DMS53 (cell line): ENCODE results near the gene FUT6.
"Not testable (repeated sequence)": the region's sequence is repeated elsewhere in the genome, so short reads cannot be mapped to it uniquely, and the experiment has no call there.

Experiments
- DNase-seq: peaks from one replicate; lab custom pipeline; 2025; lab: John Stamatoyannopoulos, UW

The FUT6 gene, protein sequence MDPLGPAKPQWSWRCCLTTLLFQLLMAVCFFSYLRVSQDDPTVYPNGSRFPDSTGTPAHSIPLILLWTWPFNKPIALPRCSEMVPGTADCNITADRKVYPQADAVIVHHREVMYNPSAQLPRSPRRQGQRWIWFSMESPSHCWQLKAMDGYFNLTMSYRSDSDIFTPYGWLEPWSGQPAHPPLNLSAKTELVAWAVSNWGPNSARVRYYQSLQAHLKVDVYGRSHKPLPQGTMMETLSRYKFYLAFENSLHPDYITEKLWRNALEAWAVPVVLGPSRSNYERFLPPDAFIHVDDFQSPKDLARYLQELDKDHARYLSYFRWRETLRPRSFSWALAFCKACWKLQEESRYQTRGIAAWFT

DNA sequence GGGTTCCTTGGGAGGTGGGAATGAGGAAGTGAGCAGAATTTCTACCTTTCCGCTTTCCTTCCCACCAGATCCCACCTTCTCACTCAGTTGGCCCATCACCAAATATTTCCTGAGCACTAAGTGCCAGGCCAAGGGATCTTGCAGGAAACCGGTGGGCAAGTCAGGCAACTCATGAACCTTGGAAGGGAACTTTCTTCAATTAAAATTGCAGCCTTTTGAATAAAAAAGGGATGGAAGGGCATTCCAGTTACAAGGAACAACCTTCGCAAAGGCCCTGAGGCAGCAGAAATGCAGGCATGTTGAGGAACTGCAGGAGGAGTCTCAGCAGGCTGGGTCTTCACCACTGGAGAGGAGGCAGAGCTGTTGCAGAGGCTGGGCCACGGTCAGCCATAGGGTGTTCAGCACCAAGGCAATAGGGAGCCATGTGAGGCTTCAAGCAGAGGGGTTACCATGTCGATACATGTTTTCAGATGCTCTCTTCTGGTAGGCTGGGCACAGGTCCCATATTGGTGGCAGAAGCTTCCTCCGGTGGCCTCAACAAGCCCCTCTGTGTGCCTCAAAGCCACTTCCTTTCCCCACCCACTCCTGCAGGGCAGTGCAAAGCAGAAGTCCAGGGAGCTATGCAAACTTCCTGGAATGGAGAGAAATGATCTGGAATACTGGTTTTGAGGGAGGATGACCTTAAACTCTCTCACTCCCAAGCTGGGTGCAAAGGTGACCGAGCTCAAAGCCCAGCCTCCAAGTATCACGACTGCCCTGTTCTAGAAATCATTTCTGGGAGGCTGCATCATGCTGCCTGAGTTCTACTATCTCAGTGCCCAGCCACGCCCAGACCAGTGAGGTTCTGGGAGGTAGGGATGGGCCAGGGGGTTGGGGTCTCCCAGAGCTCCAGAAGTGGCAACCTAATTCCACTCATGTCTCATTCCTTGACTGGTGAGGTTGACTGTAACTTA, at the start of gene FUT6:
Gene FUT6, minus strand, starts transcription at position 638 of the 953 bp plus-strand sequence. CDS start 7,135 bp downstream, outside the sequence.
- DNase-seq = no peak

DNA sequence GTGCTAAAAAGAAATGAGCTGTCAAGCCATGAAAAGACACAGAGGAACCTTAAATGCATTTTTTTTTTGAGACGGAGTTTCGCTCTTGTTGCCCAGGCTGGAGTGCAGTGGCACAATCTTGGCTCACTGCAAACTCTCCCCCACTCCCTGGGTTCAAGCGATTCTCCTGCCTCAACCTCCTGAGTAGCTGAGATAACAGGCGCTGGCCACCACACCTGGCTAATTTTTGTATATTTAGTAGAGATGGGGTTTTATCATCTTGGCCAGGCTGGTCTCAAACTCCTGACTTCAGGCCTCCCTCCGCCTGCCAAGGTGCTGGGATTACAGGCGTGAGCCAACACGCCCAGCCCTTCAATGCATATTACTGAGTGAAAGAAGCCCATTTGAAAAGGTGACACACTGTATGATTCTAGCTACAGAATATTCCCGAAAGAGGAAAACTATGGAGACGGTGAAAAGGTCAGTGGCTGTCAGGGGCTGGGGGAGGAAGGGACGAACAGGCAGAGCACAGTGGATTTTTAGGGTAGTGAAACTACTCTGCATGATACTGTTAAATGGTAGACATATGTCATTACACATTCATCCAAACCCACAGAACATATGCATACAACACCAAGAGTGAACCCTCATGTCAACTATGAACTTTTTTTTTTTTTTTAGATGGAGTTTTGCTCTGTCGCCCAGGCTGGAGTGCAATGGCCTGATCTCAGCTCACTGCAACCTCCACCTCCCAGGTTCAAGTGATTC, 44.7 kb upstream of the FUT6 start:
- DNase-seq = not testable (repeated sequence)

DNA sequence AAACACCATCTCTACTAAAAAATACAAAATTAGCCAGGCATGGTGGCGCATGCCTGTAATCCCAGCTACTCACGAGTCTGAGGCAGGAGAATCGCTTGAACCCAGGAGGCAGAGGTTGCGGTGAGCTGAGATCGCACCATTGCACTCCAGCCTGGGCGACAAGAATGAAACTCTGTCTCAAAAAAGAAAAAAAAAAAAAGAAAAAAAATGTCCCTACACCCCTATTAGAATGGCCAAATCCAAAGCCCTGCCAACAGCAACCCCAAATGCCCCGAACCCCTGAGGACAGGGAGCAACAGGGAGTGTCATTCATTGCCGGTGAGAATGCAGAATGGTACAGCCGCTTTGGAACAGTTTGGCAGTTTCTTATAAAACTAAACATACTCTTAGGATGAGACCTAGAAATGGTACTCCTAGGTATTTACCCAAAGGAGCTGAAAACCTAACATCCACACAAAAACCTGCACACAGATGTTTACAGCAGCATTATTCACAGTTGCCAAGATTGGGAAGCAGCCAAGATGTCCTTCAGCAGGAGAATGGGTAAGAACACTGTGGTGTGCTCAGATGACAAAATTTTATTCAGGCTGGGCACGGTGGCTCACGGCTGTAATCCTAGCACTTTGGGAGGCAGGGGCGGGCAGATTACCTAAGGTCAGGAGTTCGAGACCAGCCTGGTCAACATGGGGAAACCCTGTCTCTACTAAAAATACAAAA, 43.8 kb upstream of the FUT6 start:
- DNase-seq = not testable (repeated sequence)

DNA sequence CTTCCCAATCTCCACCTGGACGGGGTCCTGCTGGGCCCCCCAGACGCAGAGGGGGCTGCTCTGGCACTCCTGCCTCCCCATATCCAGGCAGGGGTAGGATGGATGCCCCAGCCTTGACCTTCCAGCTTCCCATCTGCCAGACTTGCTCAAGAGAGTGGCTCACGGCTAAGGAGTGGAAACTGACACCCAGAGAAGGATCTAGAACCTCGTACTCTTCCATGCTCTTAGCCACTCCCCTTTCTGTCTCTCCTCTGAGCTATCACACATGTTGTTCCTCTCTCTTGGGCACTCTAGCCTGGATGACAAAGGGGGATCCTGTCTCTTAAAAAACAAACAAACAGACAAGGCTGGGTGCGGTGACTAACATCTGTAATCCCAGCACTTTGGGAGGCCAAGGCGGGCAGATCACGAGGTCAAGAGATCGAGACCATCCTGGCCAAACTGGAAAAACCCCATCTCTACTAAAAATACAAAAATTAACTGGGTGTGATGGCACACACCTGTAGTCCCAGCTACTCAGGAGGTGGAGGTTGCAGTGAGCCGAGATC, 43.0 kb upstream of the FUT6 start:
- no peak for DNase-seq

DNA sequence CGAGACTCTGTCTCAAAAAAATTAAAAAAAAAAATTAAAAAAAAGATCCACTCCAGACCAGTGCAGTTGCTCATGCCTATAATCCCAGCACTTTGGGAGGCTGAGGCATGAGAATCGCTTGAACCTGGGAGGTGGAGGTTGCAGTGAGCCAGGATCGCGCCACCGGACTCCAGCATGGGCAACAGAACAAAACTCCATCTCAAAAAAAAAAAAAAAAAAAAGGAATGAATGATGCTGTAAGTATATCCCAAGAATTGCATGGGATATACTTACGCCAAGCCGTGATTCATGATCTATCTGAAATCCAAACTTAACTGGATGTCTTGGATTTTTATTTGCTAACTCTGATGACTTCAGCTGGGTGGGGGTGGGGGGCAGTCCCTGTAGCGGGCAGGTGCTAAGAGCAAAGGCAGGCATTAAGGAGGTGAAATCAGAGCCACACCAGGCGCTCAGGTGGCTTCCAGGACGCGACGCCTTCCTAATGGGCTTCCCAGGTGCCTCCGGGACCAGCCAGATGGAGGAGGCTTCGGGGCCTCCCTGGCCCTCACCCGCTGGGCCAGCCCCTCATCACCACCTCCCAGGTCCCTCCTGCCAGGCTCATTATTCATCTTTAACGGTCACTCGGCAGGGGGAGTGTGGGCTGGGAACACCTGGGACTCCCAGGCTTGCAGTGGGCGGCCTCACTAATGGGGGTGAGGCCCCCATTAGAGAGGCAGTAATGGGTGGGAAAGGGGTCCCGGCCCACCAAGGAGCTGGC, 42.2 kb upstream of the FUT6 start:
- peak; percentile 42 for DNase-seq

DNA sequence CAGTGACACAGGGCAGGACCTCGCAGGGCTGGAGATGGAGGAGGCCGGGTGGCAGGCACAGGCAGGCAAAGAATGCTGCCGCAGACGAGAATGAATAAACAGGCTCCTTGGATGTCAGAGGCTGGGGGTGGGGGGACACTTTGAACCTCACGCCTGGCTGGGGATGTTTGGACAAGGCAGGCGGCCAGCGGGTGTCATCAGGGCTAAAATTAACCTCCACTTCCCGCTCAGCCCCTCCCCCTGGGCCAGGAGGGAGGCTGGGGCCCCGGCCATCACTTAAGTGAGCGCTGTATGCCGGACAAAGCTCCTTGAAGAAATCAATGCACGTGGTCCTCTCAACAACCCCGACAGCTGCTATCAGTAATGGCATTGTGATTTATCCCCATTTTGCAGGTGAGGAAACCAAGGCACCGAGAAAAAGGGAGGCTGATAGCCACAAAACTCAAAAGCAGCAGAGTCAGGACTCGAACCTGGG, 41.1 kb upstream of the FUT6 start:
- peak; percentile 75 for DNase-seq

DNA sequence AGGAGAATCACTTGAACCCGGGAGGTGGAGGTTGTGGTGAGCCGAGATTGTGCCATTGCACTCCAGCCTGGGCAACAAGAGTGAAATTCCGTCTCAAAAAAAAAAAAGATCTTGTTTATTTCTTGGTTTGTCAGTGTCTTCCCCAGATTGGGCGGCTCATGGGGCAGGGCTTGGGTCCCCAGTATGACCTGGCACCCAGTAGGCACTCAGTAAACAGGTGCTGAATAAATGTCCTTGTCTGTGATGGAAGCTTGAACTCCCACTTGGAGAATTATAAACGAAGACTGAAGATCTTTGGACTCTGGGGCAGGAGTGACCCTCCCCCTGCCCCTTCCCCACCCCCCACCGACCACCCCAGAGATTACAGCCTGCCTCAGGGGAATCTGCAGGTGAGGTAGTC, 40.7 kb upstream of the FUT6 start:
- no peak for DNase-seq

DNA sequence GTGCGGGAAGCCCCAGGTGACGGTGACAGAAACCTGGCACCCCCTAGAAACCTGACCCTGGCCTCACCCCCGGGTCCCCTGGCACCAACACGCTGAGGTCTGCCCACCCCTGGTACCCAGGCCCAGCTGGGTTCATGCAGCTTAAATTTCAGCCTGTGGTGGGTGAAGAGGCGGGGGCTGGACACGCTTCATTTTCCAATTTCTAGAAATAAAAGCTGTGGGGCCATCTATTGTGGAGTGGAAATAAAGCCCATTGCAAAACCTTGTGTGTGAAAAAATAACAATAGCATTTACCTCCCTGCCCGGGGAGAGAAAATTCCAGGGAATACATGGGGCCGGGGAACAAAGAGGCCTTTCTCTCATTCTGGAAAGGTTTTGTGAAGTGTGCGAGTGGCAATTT, 38.4 kb upstream of the FUT6 start:
- no peak for DNase-seq

DNA sequence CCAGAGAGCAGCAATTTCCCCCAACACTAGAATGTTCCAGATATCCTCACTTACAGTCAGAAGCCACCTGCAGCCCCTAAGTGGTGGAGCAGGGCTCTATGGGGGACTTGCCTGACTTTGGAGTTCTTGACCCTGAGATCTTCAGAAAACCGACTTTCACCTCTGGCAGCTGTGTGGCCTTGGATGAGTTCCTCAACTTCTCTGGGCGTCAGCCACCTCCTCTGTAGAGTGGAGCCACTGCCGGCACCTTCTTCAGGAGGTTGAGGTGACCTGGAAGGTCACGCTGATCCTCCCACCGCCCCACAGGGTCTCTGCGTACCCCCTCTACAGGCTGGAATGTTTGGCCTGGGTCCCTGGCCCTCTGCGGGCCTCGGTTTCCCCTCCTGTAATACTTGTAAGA, 37.9 kb upstream of the FUT6 start:
- no peak for DNase-seq

DNA sequence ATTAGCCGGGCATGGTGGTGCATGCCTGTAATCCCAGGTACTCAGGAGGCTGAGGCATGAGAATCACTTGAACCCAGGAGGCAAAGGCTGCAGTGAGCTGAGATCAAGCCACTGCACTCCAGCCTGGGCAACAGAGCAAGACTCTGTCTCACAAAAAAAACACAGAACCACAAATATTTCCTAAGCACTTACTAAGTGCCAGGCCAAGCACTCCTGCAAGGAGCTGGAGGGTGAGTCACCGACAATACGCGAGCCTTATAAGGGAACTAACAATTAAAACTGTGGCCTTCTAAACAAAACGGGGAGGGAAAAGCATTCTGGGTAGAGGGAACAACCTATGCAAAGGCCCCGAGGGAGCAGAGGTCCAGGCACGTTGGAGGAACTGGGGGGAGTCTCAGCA, 35.0 kb upstream of the FUT6 start:
- DNase-seq = not testable (repeated sequence)

DNA sequence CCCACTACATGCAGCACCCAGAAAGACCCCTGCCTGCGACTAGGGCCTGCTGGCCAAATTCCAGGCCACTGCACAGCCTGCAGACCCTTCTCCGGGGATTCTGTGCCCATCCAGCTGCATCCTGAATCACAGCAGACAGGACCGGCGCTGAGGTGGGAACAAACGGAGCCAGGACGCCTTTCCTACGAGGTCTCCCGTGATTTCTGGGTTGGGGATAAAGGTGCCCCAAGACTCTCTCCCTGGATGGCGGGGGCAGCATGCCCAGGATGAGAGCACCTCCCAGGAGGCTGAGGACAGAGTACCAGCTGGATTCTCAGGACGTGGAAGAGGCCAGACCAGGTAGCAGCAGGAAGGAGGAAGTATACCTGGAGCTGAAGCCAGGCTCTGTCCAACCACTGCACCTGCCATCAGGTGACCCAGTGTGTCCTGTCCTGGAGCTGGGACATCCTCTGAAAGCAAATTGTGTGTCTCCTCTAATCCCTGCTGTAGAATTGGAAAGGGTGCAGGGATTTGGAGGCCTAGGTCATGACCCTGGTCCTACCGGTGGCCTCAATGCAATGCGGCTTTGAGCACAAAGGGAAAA, 34.2 kb upstream of the FUT6 start:
- peak; percentile 25 for DNase-seq

DNA sequence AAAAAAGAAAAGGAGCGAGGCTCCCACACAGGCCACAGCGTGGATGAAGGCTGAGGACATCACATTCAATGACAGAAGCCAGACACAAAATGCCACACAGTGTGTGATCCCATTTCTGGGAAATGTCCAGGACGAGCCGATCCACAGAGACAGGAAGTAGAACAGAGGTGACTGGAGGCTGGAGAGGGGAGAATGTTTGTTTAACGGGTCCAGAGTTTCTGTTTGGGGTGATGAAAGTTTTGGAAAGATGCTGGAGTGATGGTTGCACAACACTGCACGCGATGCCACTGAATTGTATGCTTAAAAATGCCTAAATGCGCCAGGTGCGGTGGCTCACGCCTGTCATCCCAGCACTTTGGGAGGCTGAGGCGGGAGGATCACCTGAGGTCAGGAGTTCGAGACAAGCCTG, 31.5 kb upstream of the FUT6 start:
- no peak for DNase-seq

DNA sequence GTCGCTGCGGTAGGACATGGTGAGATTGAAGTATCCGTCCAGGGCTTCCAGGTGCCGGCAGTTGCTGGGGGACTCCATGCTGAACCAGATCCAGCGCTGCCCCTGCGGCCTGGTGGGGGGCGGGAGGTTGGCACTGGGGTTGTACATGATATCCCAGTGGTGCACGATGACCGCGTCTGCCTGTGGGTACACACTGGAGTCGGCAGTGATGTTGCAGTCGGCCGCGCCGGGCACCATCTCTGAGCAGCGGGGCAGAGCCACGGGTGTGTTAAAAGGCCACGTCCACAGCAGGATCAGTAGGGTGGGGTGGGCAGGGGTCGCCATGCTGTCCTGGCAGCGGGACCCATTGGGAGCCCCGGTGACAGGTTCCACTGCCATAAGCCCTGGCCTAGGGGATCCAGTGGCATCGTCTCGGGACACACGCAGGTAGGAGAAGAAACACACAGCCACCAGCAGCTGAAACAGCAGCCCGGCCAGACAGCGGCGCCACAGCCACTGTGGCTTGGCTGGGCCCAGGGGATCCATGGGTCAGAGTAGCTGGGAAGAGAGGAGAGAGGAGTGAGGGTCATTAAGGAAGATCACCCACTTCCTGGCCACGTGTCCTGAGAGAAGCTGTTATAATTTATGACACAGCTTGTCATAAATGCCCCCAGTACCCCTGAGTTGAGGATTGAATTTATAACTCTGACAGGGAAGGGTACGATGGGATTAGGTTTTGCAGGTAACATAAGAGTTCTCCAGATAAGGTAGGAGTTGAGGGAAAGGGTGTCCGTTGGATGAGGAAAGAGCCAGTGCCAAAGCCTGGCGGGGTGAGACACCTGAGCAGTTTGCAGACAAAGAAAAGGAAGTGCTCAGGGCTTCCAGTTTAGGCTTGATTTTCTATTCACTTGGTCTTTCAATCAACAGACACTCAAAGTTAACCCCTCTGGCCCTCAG, 28.0 kb upstream of the FUT6 start:
- no peak for DNase-seq

DNA sequence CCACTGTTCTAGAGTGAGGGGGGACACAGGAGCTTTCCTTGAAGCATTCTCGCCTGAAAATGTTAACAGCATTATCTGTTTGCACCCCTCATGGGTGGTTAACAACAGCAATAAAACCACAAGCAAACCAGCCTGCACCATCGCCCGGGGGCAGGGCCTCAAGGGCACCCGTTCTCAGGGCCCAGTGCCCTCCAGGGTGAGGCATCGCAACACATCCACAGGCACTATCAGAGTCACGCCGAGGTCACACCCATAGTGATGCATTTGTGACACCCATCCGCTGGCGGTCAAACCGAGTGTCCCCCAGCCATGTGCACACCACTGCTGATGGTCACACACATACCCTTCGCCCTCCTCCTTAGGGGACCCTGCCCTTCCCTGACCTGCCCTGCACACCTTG, 26.3 kb upstream of the FUT6 start:
- DNase-seq = no peak

DNA sequence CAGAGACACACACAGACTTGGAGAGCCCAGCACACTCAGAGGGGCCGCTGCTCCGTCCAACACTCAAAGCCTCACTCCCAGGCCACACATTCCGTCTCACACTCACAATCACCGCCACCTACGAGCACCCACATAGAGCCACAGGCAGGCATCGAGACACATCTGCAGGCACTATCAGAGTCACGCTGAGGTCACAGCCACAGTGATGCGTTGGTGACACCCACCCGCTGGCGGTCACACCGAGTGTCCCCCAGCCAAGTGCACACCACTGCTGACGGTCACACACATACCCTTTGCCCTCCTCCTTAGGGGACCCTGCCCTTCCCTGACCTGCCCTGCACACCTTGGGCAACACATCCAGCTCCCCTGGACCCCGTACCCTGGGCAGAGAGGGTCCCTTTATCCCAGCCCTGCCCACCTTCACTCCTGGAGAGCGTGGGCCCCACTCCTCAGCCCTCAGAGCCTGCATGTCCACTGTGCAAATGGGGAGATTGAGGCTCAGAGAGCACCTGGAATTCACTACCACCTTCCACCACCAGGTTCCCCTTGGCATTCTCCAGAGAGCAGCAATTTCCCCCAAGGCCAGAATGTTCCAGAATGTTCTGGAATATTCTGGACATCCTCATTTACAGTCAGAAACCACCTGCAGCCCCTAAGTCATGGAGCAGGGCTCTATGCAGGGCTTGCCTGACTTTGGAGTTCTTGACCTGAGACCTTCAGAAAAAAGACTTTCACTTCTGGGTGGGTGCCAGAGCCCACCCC, 25.4 kb upstream of the FUT6 start:
- DNase-seq = no peak

DNA sequence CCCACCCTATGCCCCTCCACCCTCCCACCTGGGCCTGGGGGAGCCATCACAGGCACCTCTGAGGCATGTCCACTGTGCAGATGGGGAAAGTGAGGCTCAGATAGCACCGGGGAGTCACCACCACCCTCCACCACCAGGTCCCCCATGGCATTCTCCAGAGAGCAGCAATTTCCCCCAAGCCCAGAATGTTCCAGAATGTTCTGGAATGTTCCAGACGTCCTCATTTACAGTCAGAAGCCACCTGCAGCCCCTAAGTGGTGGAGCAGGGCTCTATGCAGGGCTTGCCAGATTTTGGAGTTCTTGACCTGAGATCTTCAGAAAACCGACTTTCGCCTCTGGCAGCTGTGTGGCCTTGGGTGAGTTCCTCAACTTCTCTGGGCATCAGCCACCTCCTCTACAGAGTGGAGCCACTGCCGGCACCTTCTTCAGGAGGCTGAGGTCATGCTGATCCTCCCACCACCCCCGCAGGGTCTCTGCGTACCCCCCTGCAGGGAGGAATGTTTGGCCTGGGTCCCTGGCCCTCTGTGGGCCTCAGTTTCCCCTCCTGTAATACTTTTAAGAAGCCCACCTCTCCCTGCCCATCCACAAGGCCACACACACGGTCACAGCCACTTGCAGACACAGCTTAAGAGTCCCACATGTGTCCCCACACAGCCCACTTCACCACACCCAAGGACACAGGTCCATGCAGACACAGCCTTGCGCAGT, 24.7 kb upstream of the FUT6 start:
- no peak for DNase-seq

DNA sequence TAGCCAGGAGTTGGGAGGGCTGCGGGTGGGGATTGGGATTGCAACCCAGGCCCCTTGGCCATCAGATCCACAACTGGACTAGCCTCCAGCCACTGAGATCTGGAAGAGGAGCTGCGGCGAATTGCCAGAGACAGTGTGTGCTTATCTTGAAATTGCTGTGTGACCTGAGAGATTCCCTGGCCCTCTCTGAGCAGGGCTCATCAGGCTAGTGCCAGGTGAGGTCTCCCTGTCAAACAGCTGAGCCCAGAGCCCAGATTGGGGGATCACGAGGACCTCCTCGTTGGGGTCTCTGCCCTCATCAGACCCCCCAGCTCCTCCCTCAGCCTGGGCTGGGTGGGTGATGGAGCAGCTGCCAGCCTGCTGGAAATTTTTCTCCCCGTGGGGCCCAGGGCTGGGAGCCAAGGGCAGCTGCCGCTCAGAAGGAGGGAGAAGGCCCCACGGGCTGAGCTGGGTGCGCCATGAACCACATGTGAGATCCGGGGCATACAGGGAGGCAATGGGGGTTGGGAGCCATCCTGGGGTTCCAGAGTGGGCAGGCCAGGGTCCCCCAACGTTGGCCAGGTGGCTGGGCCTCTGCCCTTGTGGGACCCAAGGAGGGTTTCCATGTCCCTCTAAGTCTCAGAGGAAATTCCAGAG, 23.6 kb upstream of the FUT6 start:
- DNase-seq = no peak
